Measurements from ENCODE around the gene USB1. TPM values are rescaled to one million over a fixed set of nuclear protein-coding genes. Genes with fewer than 3 reads are reported as not detected.

The USB1 gene
- total and polyA plus RNA-seq, 2 donors (not counting 1 experiment from before 2014, with no cell fraction given): 18.8 to 32.7 TPM

- Histone ChIP-seq H3K9me3 (ENCODE audit: control insufficient read depth, insufficient read depth, low read depth, low read length) (no peaks in the 10 kb centered on the region), H4K20me1 (ENCODE audit: control insufficient read depth, extremely low read depth, insufficient read depth, low read length) (no peaks in the 10 kb centered on the region), H3K27me3 (ENCODE audit: control insufficient read depth, insufficient read depth, low read length) (peaks cover under 1% of the 10 kb centered on the region), H3K27ac (ENCODE audit: insufficient read depth, low read length) (no peak overlapping the region), H3K9ac (ENCODE audit: insufficient read depth, low read length) (no peak overlapping the region), H3K4me3 (replicated peaks in 1 of 4; ENCODE audit: control extremely low read depth in 1 of 4, insufficient read depth in 1 of 4, low read depth in 3 of 4, low read length in 4 of 4) (no peak overlapping the region), H3K4me1 (ENCODE audit: control insufficient read depth, extremely low read depth, insufficient read depth, low read length) (no peaks in the 10 kb centered on the region), H3K36me3 (ENCODE audit: control insufficient read depth, insufficient read depth, low read length) (no peaks in the 10 kb centered on the region), H3K4me2 (ENCODE audit: extremely low read depth, insufficient read depth, low read length) (no peak overlapping the region), H3K79me2 (ENCODE audit: control insufficient read depth, insufficient read depth, low read length) (no peaks in the 10 kb centered on the region), H2AFZ (ENCODE audit: low read length) (no peak overlapping the region)
- peak in 1 of 2 donors; percentile 8 for DNase-seq (ENCODE audit: low read depth in 2 of 2)
- TF ChIP-seq CTCF (conservative IDR thresholded peaks at IDR 0.05 in 1 of 2, IDR thresholded peaks at IDR 0.05 in 1 of 2; ENCODE audit: low read depth in 1 of 2, low read length in 2 of 2): no peak
- no peak for TF ChIP-seq EZH2 (IDR thresholded peaks at IDR 0.05; ENCODE audit: low read length, missing control alignments)
Measured at GRCh38 chr16:57955572-57956188, 45.5 kb upstream of the USB1 start.

GRCh38 chr16:57956270-57956808 is 44.9 kb upstream of the USB1 start:
- Histone ChIP-seq H3K27me3 (ENCODE audit: control insufficient read depth, insufficient read depth, low read length) (peaks cover 5% of the 10 kb centered on the region), H3K9ac (ENCODE audit: insufficient read depth, low read length) (no peak overlapping the region), H2AFZ (ENCODE audit: low read length) (no peak overlapping the region), H3K4me3 (replicated peaks in 1 of 4; ENCODE audit: control extremely low read depth in 1 of 4, insufficient read depth in 1 of 4, low read depth in 3 of 4, low read length in 4 of 4) (no peak overlapping the region), H3K27ac (ENCODE audit: insufficient read depth, low read length) (no peak overlapping the region), H3K79me2 (ENCODE audit: control insufficient read depth, insufficient read depth, low read length) (no peaks in the 10 kb centered on the region), H4K20me1 (ENCODE audit: control insufficient read depth, extremely low read depth, insufficient read depth, low read length) (no peaks in the 10 kb centered on the region), H3K4me1 (ENCODE audit: control insufficient read depth, extremely low read depth, insufficient read depth, low read length) (no peaks in the 10 kb centered on the region), H3K4me2 (ENCODE audit: extremely low read depth, insufficient read depth, low read length) (no peak overlapping the region), H3K36me3 (ENCODE audit: control insufficient read depth, insufficient read depth, low read length) (no peaks in the 10 kb centered on the region), H3K9me3 (ENCODE audit: control insufficient read depth, insufficient read depth, low read depth, low read length) (no peaks in the 10 kb centered on the region)
- TF ChIP-seq CTCF (conservative IDR thresholded peaks at IDR 0.05 in 1 of 2, IDR thresholded peaks at IDR 0.05 in 1 of 2; ENCODE audit: low read depth in 1 of 2, low read length in 2 of 2): no peak
- no peak for TF ChIP-seq EZH2 (IDR thresholded peaks at IDR 0.05; ENCODE audit: low read length, missing control alignments)
- DNase-seq (ENCODE audit: low read depth in 2 of 2): no peak

GRCh38 chr16:57956924-57957672 is 44.1 kb upstream of the USB1 start:
- TF ChIP-seq EZH2 (IDR thresholded peaks at IDR 0.05; ENCODE audit: low read length, missing control alignments) (no peak), CTCF (conservative IDR thresholded peaks at IDR 0.05 in 1 of 2, IDR thresholded peaks at IDR 0.05 in 1 of 2; ENCODE audit: low read depth in 1 of 2, low read length in 2 of 2) (no peak)
- Histone ChIP-seq H3K4me3 (replicated peaks in 1 of 4; ENCODE audit: control extremely low read depth in 1 of 4, insufficient read depth in 1 of 4, low read depth in 3 of 4, low read length in 4 of 4) (no peak overlapping the region), H3K27me3 (ENCODE audit: control insufficient read depth, insufficient read depth, low read length) (peaks cover 8% of the 10 kb centered on the region), H3K9ac (ENCODE audit: insufficient read depth, low read length) (no peak overlapping the region), H3K27ac (ENCODE audit: insufficient read depth, low read length) (no peak overlapping the region), H3K9me3 (ENCODE audit: control insufficient read depth, insufficient read depth, low read depth, low read length) (no peaks in the 10 kb centered on the region), H3K79me2 (ENCODE audit: control insufficient read depth, insufficient read depth, low read length) (no peaks in the 10 kb centered on the region), H3K36me3 (ENCODE audit: control insufficient read depth, insufficient read depth, low read length) (no peaks in the 10 kb centered on the region), H2AFZ (ENCODE audit: low read length) (no peak overlapping the region), H3K4me2 (ENCODE audit: extremely low read depth, insufficient read depth, low read length) (no peak overlapping the region), H3K4me1 (ENCODE audit: control insufficient read depth, extremely low read depth, insufficient read depth, low read length) (no peaks in the 10 kb centered on the region), H4K20me1 (ENCODE audit: control insufficient read depth, extremely low read depth, insufficient read depth, low read length) (no peaks in the 10 kb centered on the region)
- no peak for DNase-seq (ENCODE audit: low read depth in 2 of 2)
